ENCODE measurements around the gene PARL. TPM values are rescaled to one million over a fixed set of nuclear protein-coding genes. Genes with fewer than 3 reads are reported as not detected.

PARL gene
- total RNA-seq, 6 experiments from 2014 or later, result 64.7 to 82.5 (median 81.4) TPM

DNA sequence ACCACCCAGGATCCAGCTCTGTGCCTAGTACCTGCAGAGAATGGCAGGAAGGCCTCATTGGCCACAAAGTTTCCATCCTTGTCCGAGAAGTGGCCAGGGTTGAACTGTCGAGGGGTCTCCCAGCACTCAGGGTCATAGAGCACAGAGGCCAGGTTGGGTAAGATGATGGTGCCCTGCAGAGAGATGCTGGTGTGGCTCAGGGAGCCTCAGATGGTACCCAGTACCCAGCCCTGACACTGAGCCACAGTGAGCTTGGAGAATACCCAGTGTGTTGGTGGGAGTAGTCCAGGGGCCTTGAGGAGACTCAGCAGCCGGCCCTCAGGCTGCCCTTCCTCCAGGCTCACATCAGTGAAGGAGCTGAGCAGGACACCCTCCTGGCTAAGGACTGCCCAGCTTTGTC is 11.5 kb upstream of the PARL start:
- TF ChIP-seq, protein P1, sequence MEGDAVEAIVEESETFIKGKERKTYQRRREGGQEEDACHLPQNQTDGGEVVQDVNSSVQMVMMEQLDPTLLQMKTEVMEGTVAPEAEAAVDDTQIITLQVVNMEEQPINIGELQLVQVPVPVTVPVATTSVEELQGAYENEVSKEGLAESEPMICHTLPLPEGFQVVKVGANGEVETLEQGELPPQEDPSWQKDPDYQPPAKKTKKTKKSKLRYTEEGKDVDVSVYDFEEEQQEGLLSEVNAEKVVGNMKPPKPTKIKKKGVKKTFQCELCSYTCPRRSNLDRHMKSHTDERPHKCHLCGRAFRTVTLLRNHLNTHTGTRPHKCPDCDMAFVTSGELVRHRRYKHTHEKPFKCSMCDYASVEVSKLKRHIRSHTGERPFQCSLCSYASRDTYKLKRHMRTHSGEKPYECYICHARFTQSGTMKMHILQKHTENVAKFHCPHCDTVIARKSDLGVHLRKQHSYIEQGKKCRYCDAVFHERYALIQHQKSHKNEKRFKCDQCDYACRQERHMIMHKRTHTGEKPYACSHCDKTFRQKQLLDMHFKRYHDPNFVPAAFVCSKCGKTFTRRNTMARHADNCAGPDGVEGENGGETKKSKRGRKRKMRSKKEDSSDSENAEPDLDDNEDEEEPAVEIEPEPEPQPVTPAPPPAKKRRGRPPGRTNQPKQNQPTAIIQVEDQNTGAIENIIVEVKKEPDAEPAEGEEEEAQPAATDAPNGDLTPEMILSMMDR (IDR thresholded peaks at IDR 0.05), result no peak
- H3K4me1 Mint-ChIP-seq (ENCODE audit: low read depth), result 0 out of 2 replicates have a peak, but pooled peaks cover 5% of the 10 kb centered on the region
- H3K27ac Mint-ChIP-seq, result no peak overlapping the region
- H3K27me3 Mint-ChIP-seq (ENCODE audit: insufficient read depth), result peaks cover 12% of the 10 kb centered on the region
- no peaks in the 10 kb centered on the region; the same call in 1 of the 2 replicates for H3K9me3 Mint-ChIP-seq
- no peak overlapping the region for H3K4me3 Mint-ChIP-seq
- H3K36me3 Mint-ChIP-seq (ENCODE audit: low read depth), result no peaks in the 10 kb centered on the region
- DNase-seq, result no peak

GRCh38 chr3:183895774-183896173 is 11.1 kb upstream of the PARL start:
- Mint-ChIP-seq H3K9me3 (no peaks in the 10 kb centered on the region; the same call in 1 of the 2 replicates), H3K4me3 (no peak overlapping the region)

DNA sequence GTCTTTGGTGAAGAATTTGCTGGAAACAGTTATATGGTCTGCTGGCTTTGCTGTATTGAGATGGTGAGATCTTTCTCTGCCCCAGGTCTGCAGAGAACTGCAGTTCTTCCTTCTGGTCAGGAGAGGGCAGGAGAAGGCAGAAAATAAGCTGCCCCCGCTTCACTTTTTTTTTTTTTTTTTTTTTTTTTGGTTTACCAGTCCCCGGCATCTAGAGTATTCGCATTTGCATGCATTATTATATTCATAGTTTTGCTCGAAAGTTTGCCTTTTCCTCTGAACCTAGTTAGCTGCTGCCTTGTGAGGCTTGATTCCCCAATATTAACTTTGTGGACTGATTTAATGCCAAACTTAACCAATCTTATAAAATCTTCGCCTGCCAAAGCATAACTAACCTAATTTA is 10.6 kb upstream of the PARL start:
- Mint-ChIP-seq H3K36me3 (ENCODE audit: low read depth) (no peaks in the 10 kb centered on the region), H3K4me3 (no peak overlapping the region), H3K9me3 (no peaks in the 10 kb centered on the region; the same call in 1 of the 2 replicates), H3K27ac (no peak overlapping the region), H3K4me1 (ENCODE audit: low read depth) (0 out of 2 replicates have a peak, but pooled peaks cover 5% of the 10 kb centered on the region), H3K27me3 (ENCODE audit: insufficient read depth) (peaks cover 10% of the 10 kb centered on the region)
- TF ChIP-seq, protein P1 (IDR thresholded peaks at IDR 0.05), result peak; percentile 90
- peak; percentile 43 for DNase-seq

More at GRCh38 chr3:183895774-183896173, 11.1 kb upstream of the PARL start:
- DNase-seq, result no peak
- H3K4me1 Mint-ChIP-seq (ENCODE audit: low read depth), result 0 out of 2 replicates have a peak, but pooled peaks cover 5% of the 10 kb centered on the region
- no peak overlapping the region for H3K27ac Mint-ChIP-seq
- peaks cover 12% of the 10 kb centered on the region for H3K27me3 Mint-ChIP-seq (ENCODE audit: insufficient read depth)
- TF ChIP-seq, protein P1 (IDR thresholded peaks at IDR 0.05), result no peak
- no peaks in the 10 kb centered on the region for H3K36me3 Mint-ChIP-seq (ENCODE audit: low read depth)

- Mint-ChIP-seq H3K36me3 (ENCODE audit: low read depth) (no peaks in the 10 kb centered on the region), H3K4me1 (ENCODE audit: low read depth) (peaks cover 12% of the 10 kb centered on the region)
These were observed 8.0 kb upstream of the PARL start for GRCh38 chr3:183892610-183893214.

GRCh38 chr3:183885766-183886165 is 1.1 kb upstream of the PARL start:
- Mint-ChIP-seq H3K4me1 (ENCODE audit: low read depth) (peaks cover 37% of the 10 kb centered on the region), H3K36me3 (ENCODE audit: low read depth) (peaks cover 9% of the 10 kb centered on the region), H3K27me3 (ENCODE audit: insufficient read depth) (peaks cover 9% of the 10 kb centered on the region), H3K4me3 (peak overlapping the region; percentile 61), H3K9me3 (no peaks in the 10 kb centered on the region), H3K27ac (peak overlapping the region; percentile 52)
- DNase-seq, result no peak
- TF ChIP-seq, protein P1 (IDR thresholded peaks at IDR 0.05), result no peak

More at GRCh38 chr3:183892610-183893214, 8.0 kb upstream of the PARL start:
- DNase-seq, result no peak
- TF ChIP-seq, protein P1 (IDR thresholded peaks at IDR 0.05), result no peak
- Mint-ChIP-seq H3K27me3 (ENCODE audit: insufficient read depth) (peaks cover 15% of the 10 kb centered on the region), H3K27ac (no peak overlapping the region), H3K9me3 (no peaks in the 10 kb centered on the region), H3K4me3 (no peak overlapping the region)
